GM12875 (cell line): ENCODE measurements around the gene CASR.

ENCODE experiments used
- H3K4me3 ChIP-seq: one replicate; pipeline ENCODE4 v1.5.1; 2011; ENCODE audit warnings: low read depth, low read length, control low read depth
- TF ChIP-seq, protein P1 (sequence below): IDR thresholded peaks from 2 replicates; pipeline ENCODE4 v1.5.1; 2011; ENCODE audit warnings: low read depth, mild to moderate bottlenecking, control low read depth, inconsistent platforms, low read length, moderate library complexity, borderline replicate concordance; ENCODE audit not compliant: insufficient read depth

The CASR gene

DNA sequence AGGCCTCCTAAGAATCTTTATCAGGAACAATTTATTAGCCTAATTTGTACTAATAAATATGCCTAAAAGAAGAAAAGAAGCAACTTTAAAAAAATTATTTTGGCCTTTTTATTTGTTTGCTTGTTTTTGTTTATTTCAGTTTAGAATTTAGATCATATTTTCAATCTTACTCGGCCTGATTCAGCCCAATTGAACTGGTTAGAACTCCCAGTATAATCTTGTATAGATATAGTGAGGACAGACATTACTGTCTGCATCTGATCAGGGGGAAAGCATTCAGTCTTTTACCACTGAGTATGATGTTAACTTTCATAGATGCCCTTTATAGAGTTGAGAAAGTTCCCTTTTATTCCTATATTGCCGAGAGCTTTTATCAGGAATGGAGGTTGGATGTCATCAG, 85.6 kb downstream of the CASR start:
- TF ChIP-seq, protein P1, sequence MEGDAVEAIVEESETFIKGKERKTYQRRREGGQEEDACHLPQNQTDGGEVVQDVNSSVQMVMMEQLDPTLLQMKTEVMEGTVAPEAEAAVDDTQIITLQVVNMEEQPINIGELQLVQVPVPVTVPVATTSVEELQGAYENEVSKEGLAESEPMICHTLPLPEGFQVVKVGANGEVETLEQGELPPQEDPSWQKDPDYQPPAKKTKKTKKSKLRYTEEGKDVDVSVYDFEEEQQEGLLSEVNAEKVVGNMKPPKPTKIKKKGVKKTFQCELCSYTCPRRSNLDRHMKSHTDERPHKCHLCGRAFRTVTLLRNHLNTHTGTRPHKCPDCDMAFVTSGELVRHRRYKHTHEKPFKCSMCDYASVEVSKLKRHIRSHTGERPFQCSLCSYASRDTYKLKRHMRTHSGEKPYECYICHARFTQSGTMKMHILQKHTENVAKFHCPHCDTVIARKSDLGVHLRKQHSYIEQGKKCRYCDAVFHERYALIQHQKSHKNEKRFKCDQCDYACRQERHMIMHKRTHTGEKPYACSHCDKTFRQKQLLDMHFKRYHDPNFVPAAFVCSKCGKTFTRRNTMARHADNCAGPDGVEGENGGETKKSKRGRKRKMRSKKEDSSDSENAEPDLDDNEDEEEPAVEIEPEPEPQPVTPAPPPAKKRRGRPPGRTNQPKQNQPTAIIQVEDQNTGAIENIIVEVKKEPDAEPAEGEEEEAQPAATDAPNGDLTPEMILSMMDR, result no peak
- H3K4me3 ChIP-seq, result no peak overlapping the region

DNA sequence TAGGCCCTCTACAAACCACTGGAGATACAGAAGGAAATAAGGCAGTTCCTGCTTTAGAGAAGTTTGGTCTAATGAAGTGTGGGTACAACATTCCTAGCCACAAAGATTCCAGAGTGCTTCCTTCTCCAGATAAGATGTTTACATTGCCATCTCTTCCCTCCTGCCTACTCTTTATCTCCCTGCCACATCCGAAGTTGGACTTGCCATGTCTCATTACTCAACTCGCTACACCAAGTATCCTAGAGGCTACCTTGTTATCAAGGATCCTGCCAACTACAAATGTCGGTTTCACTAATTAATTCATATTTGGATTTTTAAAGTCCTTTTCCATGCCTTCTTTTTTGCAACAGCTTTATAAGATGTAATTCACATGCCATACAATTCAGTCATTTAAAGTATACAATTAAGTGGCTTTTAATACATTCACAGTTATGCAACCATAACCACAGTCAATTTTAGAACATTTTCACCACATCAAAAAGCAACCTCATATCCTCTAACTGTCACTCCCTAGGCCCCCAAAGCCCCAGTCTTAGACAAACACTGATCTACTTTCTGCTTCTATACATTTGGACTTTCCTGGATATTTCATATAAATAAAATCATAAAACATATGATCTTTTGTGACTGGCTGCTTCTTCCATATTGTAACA, 87.9 kb downstream of the CASR start:
- TF ChIP-seq, protein P1, result no peak
- H3K4me3 ChIP-seq, result no peak overlapping the region

DNA sequence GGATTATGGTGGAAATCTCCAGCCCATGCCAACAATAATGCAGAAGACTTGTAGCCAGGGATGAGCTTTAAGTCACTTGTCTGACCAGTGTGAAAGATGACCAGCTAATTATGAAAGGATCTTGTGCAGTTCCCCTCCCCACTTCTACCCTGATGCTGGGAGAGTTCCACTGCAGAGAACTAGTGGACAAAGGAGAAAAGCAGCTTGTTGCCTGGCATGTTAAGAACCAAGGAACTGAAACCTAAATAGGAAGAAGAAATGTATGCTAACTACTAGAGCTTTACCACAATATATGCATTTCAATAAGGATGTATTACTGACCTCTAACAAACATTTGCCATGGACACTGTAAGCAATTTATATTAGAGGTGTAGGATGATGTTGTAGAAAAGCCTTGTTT, 89.4 kb downstream of the CASR start:
- no peak overlapping the region for H3K4me3 ChIP-seq
- TF ChIP-seq, protein P1, result no peak

DNA sequence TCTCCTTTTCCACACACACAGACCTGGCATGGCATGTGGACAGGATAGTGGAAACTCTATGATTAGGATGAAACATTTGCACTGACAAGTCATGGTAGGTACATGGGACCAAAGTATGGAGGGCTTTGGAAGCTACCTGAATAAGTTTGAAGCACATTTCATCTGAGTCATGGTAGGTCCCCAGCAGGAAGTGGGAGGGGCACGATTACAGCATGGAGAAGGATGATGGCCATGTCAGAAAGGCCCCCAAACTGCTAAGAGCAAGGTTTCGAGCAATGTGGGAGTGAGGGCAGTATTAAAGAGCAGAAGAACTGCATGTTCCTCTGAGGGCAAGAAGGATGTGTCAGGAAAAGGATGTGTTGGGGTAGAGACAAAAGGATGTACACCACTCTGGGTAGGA, 90.0 kb downstream of the CASR start:
- TF ChIP-seq, protein P1, result no peak
- H3K4me3 ChIP-seq, result no peak overlapping the region

DNA sequence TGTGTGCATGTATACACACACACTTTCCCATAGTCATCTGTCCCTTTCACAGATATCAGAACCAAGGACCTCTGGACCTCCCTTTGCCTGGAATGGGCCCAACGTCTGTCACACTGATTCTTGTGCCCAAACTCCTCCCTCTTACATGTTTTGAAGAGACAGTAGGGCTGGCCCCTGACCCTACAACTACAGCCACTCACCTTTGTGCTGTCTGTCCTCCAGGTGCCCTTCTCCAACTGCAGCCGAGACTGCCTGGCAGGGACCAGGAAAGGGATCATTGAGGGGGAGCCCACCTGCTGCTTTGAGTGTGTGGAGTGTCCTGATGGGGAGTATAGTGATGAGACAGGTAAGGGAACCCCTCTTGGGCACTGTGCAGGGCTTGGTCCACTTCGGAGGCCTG, 98.4 kb downstream of the CASR start:
- TF ChIP-seq, protein P1, result no peak
- no peak overlapping the region for H3K4me3 ChIP-seq

DNA sequence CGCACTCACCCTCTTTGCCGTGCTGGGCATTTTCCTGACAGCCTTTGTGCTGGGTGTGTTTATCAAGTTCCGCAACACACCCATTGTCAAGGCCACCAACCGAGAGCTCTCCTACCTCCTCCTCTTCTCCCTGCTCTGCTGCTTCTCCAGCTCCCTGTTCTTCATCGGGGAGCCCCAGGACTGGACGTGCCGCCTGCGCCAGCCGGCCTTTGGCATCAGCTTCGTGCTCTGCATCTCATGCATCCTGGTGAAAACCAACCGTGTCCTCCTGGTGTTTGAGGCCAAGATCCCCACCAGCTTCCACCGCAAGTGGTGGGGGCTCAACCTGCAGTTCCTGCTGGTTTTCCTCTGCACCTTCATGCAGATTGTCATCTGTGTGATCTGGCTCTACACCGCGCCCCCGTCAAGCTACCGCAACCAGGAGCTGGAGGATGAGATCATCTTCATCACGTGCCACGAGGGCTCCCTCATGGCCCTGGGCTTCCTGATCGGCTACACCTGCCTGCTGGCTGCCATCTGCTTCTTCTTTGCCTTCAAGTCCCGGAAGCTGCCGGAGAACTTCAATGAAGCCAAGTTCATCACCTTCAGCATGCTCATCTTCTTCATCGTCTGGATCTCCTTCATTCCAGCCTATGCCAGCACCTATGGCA, 100.5 kb downstream of the CASR start:
- TF ChIP-seq, protein P1, result no peak
- H3K4me3 ChIP-seq, result no peak overlapping the region

DNA sequence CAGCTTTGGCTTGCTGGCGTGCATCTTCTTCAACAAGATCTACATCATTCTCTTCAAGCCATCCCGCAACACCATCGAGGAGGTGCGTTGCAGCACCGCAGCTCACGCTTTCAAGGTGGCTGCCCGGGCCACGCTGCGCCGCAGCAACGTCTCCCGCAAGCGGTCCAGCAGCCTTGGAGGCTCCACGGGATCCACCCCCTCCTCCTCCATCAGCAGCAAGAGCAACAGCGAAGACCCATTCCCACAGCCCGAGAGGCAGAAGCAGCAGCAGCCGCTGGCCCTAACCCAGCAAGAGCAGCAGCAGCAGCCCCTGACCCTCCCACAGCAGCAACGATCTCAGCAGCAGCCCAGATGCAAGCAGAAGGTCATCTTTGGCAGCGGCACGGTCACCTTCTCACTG, 101.0 kb downstream of the CASR start:
- TF ChIP-seq, protein P1, result no peak
- no peak overlapping the region for H3K4me3 ChIP-seq
